ENCODE results near the gene TBATA. TPM values are rescaled to one million over a fixed set of nuclear protein-coding genes. Genes with fewer than 3 reads are reported as not detected.

Gene TBATA
- total RNA-seq, 2 donors from 2014 or later = not detected

GRCh38 chr10:70758757-70759514, 26.2 kb downstream of the TBATA start:
- ATAC-seq = peak; percentile 64 to 65
- H3K27ac Mint-ChIP-seq = no peak overlapping the region
- H3K36me3 Mint-ChIP-seq = no peaks in the 10 kb centered on the region
- H3K9me3 Mint-ChIP-seq = no peaks in the 10 kb centered on the region
- peak in 1 of 2 donors; percentile 76 for DNase-seq (ENCODE audit: low spot score in 2 of 2)

- Mint-ChIP-seq H3K27ac (no peak overlapping the region), H3K36me3 (no peaks in the 10 kb centered on the region), H3K9me3 (no peaks in the 10 kb centered on the region)
- ATAC-seq (no peak), DNase-seq (ENCODE audit: low spot score in 2 of 2) (no peak)
Measured at GRCh38 chr10:70757856-70758255, 27.3 kb downstream of the TBATA start.

- DNase-seq (ENCODE audit: low spot score in 2 of 2) (no peak), ATAC-seq (no peak)
- no peak overlapping the region for H3K27ac Mint-ChIP-seq
- no peaks in the 10 kb centered on the region for H3K36me3 Mint-ChIP-seq
- no peaks in the 10 kb centered on the region for H3K9me3 Mint-ChIP-seq
Measured at GRCh38 chr10:70756700-70757360, 28.3 kb downstream of the TBATA start.

GRCh38 chr10:70753841-70754621, 31.1 kb downstream of the TBATA start:
- ATAC-seq = no peak

GRCh38 chr10:70753026-70753663, 32.0 kb downstream of the TBATA start:
- Mint-ChIP-seq H3K9me3 (no peaks in the 10 kb centered on the region), H3K27ac (peak overlapping the region in 1 of 2 donors; percentile 81), H3K36me3 (no peaks in the 10 kb centered on the region)
- DNase-seq (ENCODE audit: low spot score in 2 of 2) (no peak), ATAC-seq (no peak)

More at GRCh38 chr10:70753841-70754621, 31.1 kb downstream of the TBATA start:
- DNase-seq (ENCODE audit: low spot score in 2 of 2) = no peak
- H3K9me3 Mint-ChIP-seq = no peaks in the 10 kb centered on the region
- peak overlapping the region in 1 of 2 donors; percentile 52 for H3K27ac Mint-ChIP-seq
- H3K36me3 Mint-ChIP-seq = no peaks in the 10 kb centered on the region

GRCh38 chr10:70752571-70752970, 32.6 kb downstream of the TBATA start:
- H3K9me3 Mint-ChIP-seq = no peaks in the 10 kb centered on the region
- H3K27ac Mint-ChIP-seq = peak overlapping the region in 1 of 2 donors; percentile 81
- DNase-seq (ENCODE audit: low spot score in 2 of 2) (no peak), ATAC-seq (no peak)
- no peaks in the 10 kb centered on the region for H3K36me3 Mint-ChIP-seq

- H3K27ac Mint-ChIP-seq = no peak overlapping the region
- ATAC-seq (no peak), DNase-seq (ENCODE audit: low spot score in 2 of 2) (no peak)
- no peaks in the 10 kb centered on the region for H3K36me3 Mint-ChIP-seq
- no peaks in the 10 kb centered on the region for H3K9me3 Mint-ChIP-seq
Measured at GRCh38 chr10:70751991-70752390, 33.2 kb downstream of the TBATA start.

GRCh38 chr10:70751356-70751755, 33.8 kb downstream of the TBATA start:
- Mint-ChIP-seq H3K36me3 (no peaks in the 10 kb centered on the region), H3K9me3 (no peaks in the 10 kb centered on the region), H3K27ac (no peak overlapping the region)
- no peak for ATAC-seq
- DNase-seq (ENCODE audit: low spot score in 2 of 2) = no peak

- Mint-ChIP-seq H3K9me3 (no peaks in the 10 kb centered on the region), H3K27ac (no peak overlapping the region), H3K36me3 (no peaks in the 10 kb centered on the region)
- ATAC-seq (no peak), DNase-seq (ENCODE audit: low spot score in 2 of 2) (no peak)
Measured at GRCh38 chr10:70750156-70750703, 34.9 kb downstream of the TBATA start.

GRCh38 chr10:70749756-70750155, 35.4 kb downstream of the TBATA start:
- Mint-ChIP-seq H3K27ac (no peak overlapping the region), H3K36me3 (no peaks in the 10 kb centered on the region), H3K9me3 (no peaks in the 10 kb centered on the region)
- ATAC-seq (no peak), DNase-seq (ENCODE audit: low spot score in 2 of 2) (no peak)

GRCh38 chr10:70748801-70749573, 36.2 kb downstream of the TBATA start:
- ATAC-seq (no peak), DNase-seq (ENCODE audit: low spot score in 2 of 2) (no peak)
- H3K9me3 Mint-ChIP-seq = no peaks in the 10 kb centered on the region
- H3K27ac Mint-ChIP-seq = peak overlapping the region in 1 of 2 donors; percentile 46
- H3K36me3 Mint-ChIP-seq = no peaks in the 10 kb centered on the region

GRCh38 chr10:70748305-70748704, 36.9 kb downstream of the TBATA start:
- H3K27ac Mint-ChIP-seq = peak overlapping the region in 1 of 2 donors; percentile 70
- DNase-seq (ENCODE audit: low spot score in 2 of 2) = no peak
- H3K36me3 Mint-ChIP-seq = no peaks in the 10 kb centered on the region
- no peak for ATAC-seq
- H3K9me3 Mint-ChIP-seq = no peaks in the 10 kb centered on the region

- DNase-seq (ENCODE audit: low spot score in 2 of 2) = no peak
- Mint-ChIP-seq H3K9me3 (no peaks in the 10 kb centered on the region), H3K36me3 (no peaks in the 10 kb centered on the region), H3K27ac (no peak overlapping the region)
- ATAC-seq = no peak
Measured at GRCh38 chr10:70747192-70747965, 37.8 kb downstream of the TBATA start.

- DNase-seq (ENCODE audit: low spot score in 2 of 2) = no peak
Measured at GRCh38 chr10:70745555-70745954, 39.6 kb downstream of the TBATA start.

GRCh38 chr10:70744617-70745143, 40.5 kb downstream of the TBATA start:
- Mint-ChIP-seq H3K36me3 (no peaks in the 10 kb centered on the region), H3K9me3 (no peaks in the 10 kb centered on the region), H3K27ac (peak overlapping the region; percentile 13 to 24)
- DNase-seq (ENCODE audit: low spot score in 2 of 2) = no peak
- ATAC-seq = no peak

More at GRCh38 chr10:70745555-70745954, 39.6 kb downstream of the TBATA start:
- Mint-ChIP-seq H3K36me3 (no peaks in the 10 kb centered on the region), H3K27ac (no peak overlapping the region), H3K9me3 (no peaks in the 10 kb centered on the region)
- no peak for ATAC-seq
